Osteocyte (in vitro differentiated cells): ENCODE results near the gene CRTC1. TPM values are rescaled to one million over a fixed set of nuclear protein-coding genes. Genes with fewer than 3 reads are reported as not detected.

Experiments
- DNase-seq: peaks from one replicate; pipeline ENCODE4 v3.0.0; 2021; ENCODE audit warnings: mixed read lengths; ENCODE audit not compliant: unreplicated experiment; ENCODE audit errors: extremely low spot score
- H3K27ac Mint-ChIP-seq: one replicate; pipeline ENCODE4 v1.8.0; 2021; ENCODE audit warnings: mild to moderate bottlenecking, mixed read lengths; ENCODE audit not compliant: unreplicated experiment
- H3K27me3 Mint-ChIP-seq: one replicate; pipeline ENCODE4 v1.8.0; 2021; ENCODE audit warnings: mixed read lengths; ENCODE audit not compliant: unreplicated experiment
- H3K36me3 Mint-ChIP-seq: one replicate; pipeline ENCODE4 v1.8.0; 2021; ENCODE audit warnings: mixed read lengths; ENCODE audit not compliant: unreplicated experiment
- H3K4me1 Mint-ChIP-seq: one replicate; pipeline ENCODE4 v1.8.0; 2021; ENCODE audit warnings: mixed read lengths; ENCODE audit not compliant: unreplicated experiment
- H3K4me3 Mint-ChIP-seq: one replicate; pipeline ENCODE4 v1.8.0; 2021; ENCODE audit warnings: mild to moderate bottlenecking, moderate library complexity, mixed read lengths; ENCODE audit not compliant: unreplicated experiment
- H3K9me3 Mint-ChIP-seq: one replicate; pipeline ENCODE4 v1.8.0; 2021; ENCODE audit warnings: mixed read lengths; ENCODE audit not compliant: unreplicated experiment
- total RNA-seq: library from RNA; stranded (reverse); gene quantifications from 2 replicates; pipeline ENCODE4 v1.2.1, GENCODE V29; 2021
- TF ChIP-seq, protein P1 (sequence below): fragments of 200-600 bp; sonication (generic); IDR thresholded peaks from 2 replicates; pipeline ENCODE4 v1.5.0; 2021; ENCODE audit warnings: antibody characterized with exemption, mild to moderate bottlenecking, moderate library complexity

Gene CRTC1
- total RNA-seq, 1 donor from 2014 or later, result 25.7 TPM

DNA sequence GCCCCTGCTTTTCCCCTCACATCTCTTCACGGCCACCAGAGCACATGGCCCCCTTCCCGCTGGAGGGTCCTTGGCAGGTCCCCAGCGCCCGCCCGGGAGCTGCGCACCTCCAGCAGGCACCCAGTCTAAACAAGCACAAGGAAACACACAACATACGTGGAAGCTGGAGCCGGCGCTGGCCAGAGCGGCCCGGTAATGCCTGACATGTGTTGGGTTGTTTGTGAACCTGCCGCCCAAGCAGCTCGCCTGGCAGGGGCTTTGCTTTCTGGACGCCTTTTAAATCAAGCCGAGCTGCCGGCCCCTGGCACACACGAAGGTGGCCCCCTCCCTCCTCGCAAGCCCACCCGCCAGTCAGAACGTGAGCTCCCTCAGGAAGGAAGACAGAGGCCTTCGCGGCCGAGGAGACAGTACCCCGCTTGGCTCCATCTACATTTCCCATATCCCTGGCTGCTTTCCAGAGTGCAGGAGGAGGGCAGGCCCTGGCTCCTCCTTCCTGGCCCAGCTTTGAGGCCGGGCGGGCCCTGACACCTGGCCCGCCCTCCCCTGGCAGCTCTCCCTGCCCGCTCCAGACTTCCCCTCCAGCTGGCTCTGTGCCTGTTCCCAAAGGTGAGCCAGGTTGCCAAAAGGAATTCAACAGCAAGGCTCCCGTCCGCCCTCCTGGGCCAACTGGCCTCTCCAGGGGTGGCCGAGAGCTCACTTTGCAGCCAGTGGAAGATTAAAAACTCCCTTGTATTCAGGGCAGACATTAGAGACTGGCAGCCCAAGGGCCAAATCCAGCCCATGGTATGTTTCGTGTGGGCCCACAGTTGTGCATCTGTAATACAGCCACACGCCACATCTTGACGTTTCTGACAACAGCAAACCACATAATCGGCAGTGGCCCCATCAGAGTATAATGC, 78.9 kb downstream of the CRTC1 start:
- no peak for DNase-seq
- no peaks in the 10 kb centered on the region for H3K9me3 Mint-ChIP-seq
- TF ChIP-seq, protein P1, sequence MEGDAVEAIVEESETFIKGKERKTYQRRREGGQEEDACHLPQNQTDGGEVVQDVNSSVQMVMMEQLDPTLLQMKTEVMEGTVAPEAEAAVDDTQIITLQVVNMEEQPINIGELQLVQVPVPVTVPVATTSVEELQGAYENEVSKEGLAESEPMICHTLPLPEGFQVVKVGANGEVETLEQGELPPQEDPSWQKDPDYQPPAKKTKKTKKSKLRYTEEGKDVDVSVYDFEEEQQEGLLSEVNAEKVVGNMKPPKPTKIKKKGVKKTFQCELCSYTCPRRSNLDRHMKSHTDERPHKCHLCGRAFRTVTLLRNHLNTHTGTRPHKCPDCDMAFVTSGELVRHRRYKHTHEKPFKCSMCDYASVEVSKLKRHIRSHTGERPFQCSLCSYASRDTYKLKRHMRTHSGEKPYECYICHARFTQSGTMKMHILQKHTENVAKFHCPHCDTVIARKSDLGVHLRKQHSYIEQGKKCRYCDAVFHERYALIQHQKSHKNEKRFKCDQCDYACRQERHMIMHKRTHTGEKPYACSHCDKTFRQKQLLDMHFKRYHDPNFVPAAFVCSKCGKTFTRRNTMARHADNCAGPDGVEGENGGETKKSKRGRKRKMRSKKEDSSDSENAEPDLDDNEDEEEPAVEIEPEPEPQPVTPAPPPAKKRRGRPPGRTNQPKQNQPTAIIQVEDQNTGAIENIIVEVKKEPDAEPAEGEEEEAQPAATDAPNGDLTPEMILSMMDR, result no peak
- H3K27ac Mint-ChIP-seq, result no peak overlapping the region
- peaks cover 5% of the 10 kb centered on the region for H3K36me3 Mint-ChIP-seq
- H3K27me3 Mint-ChIP-seq, result no peaks in the 10 kb centered on the region
- H3K4me1 Mint-ChIP-seq, result peaks cover 3% of the 10 kb centered on the region
- H3K4me3 Mint-ChIP-seq, result no peak overlapping the region

DNA sequence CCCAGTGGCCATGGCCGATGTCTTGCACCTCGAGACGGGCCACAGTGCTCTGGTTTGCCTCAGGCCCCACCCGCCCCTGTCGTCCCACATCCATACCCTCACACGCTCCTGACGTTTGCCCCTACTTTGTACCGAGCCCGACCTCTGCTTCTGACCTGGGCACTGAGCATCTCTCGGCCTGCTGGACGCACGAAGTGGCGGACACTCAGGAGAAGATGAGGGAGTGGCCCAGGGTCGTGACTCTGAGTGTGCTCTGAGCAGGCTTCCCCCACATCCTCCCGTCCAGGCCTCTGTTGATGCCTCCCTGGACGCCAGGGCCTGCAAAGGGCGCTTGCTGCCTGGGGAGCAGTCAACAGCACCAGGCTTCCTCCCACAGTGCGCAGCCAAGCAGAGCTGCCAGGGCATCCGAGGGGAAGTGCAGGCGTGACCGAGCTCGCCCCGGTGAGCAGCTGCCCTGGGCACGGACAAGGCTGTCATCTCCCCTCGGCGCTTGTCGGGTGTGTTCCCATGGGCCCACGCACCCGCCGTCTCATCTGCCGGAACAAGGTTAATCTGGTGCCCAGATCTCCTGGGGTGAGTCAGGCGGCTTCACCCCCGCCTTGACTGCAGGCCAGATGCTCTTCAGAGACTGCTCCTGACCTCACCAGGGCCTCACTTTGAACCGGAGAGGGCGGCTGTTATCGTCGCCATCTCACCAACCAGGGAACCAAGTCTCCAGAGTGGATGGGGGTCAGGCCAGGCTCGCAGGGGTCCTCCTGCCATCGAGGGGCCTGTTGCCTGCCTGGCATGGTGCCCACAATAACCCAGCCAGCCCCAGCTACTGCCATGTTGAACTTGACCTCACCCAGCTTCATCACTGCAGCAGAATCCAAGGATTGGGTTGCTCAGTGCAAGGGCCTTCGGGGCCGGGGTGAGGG, 80.5 kb downstream of the CRTC1 start:
- H3K4me1 Mint-ChIP-seq, result peaks cover 3% of the 10 kb centered on the region
- no peak for DNase-seq
- no peaks in the 10 kb centered on the region for H3K27me3 Mint-ChIP-seq
- H3K27ac Mint-ChIP-seq, result no peak overlapping the region
- H3K9me3 Mint-ChIP-seq, result no peaks in the 10 kb centered on the region
- peaks cover 5% of the 10 kb centered on the region for H3K36me3 Mint-ChIP-seq
- TF ChIP-seq, protein P1, result no peak
- H3K4me3 Mint-ChIP-seq, result no peak overlapping the region

DNA sequence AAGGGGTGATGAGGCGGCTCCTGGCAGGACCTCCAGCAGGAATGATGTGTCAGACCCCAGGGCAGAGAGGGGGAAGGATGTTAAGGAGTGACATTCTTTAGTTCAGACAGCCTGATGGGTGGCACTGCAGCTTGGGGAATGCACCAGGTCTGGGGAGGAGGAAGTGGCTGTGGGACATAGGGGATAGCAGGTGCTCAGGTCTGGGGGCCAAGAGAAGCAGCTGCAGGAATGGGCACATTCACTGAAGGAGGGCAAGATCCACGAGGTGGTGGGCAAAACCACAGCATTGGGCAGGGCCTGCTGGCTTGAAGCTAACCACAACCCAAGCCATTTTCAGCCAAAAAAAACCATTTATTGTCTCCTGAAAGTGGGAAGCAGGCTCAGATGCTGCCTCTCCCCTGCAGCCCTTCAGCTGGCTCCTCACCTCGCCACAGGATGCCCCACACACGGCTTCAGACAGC, 81.1 kb downstream of the CRTC1 start:
- H3K4me3 Mint-ChIP-seq, result no peak overlapping the region
- peaks cover 3% of the 10 kb centered on the region for H3K4me1 Mint-ChIP-seq
- H3K27ac Mint-ChIP-seq, result no peak overlapping the region
- peaks cover 3% of the 10 kb centered on the region for H3K36me3 Mint-ChIP-seq
- H3K27me3 Mint-ChIP-seq, result no peaks in the 10 kb centered on the region
- TF ChIP-seq, protein P1, result no peak
- H3K9me3 Mint-ChIP-seq, result no peaks in the 10 kb centered on the region
- no peak for DNase-seq

DNA sequence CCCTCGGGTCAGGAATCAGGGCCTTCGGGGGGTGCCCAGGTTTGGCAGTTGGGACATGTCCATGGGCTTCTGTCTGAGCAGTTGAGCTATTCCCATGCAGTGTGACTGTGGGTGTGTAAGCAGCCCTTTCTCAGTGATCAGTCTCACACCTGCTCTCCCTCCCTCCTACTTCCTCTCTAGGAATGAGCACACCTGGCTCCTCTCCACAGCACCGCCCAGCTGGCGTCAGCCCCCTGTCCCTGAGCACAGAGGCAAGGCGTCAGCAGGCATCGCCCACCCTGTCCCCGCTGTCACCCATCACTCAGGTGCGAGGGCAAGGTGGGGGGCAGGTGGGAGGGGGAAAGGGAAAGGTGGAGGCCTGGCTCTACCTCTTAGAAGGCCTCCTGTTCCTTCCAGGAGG, 81.7 kb downstream of the CRTC1 start:
- Mint-ChIP-seq H3K9me3 (no peaks in the 10 kb centered on the region), H3K27me3 (no peaks in the 10 kb centered on the region), H3K36me3 (peaks cover 3% of the 10 kb centered on the region), H3K4me3 (no peak overlapping the region), H3K27ac (no peak overlapping the region), H3K4me1 (peaks cover 3% of the 10 kb centered on the region)
- TF ChIP-seq, protein P1, result no peak
- no peak for DNase-seq
